Sigmoid colon (tissue), 4 donors: Measurements from ENCODE around the gene C12orf75.

Experiments used
- EP300 ChIP-seq, 4 donors: sonication (generic); formaldehyde crosslinking; IDR thresholded peaks; one replicate each; pipeline ENCODE4 v1.6.1; 2017; ENCODE audit warnings: antibody characterized with exemption in 4 of 4
- POLR2A ChIP-seq, 2 donors: fragments of 450-650 bp; IDR thresholded peaks; one replicate each; pipeline ENCODE4 v1.6.1; 2016; ENCODE audit warnings: antibody characterized with exemption in 2 of 2, mild to moderate bottlenecking in 2 of 2, moderate library complexity in 2 of 2

- TF ChIP-seq EP300 (IDR thresholded peaks at IDR 0.05) = no peak
- no peak for TF ChIP-seq POLR2A (IDR thresholded peaks at IDR 0.05)
Observed at GRCh38 chr12:105289114-105289904, 41.2 kb upstream of the C12orf75 start.
